Thoracic aorta (tissue), 2 donors: ENCODE data around the gene ZBTB42. TPM values are rescaled to one million over a fixed set of nuclear protein-coding genes. Genes with fewer than 3 reads are reported as not detected.

Source experiments
- ATAC-seq: fragments of 150-250 bp; one replicate; pipeline ENCODE4 v1.8.0; 2017; ENCODE audit warnings: low read depth; ENCODE audit not compliant: insufficient number of reproducible peaks, low FRiP score
- DNase-seq: peaks from one replicate; pipeline ENCODE4 v3.0.0-alpha.2; 2020; ENCODE audit warnings: low spot score
- H3K27ac ChIP-seq, 2 donors: fragments of 200-600 bp; sonication (generic); 1 replicate in 1 of 2; 2 replicates in 1 of 2; pipeline ENCODE4 v1.5.1; 2016; ENCODE audit warnings: mild to moderate bottlenecking in 2 of 2, moderate library complexity in 2 of 2
- H3K27me3 ChIP-seq: fragments of 200-600 bp; sonication (generic); replicated peaks from 2 replicates; pipeline ENCODE4 v1.6.0; 2016; ENCODE audit warnings: mild to moderate bottlenecking; ENCODE audit not compliant: insufficient read depth
- H3K36me3 ChIP-seq: fragments of 200-600 bp; sonication (generic); one replicate; pipeline ENCODE4 v1.5.1; 2016
- H3K4me1 ChIP-seq, 2 donors: fragments of 200-600 bp; sonication (generic); 1 replicate in 1 of 2; 2 replicates in 1 of 2; pipeline versions ENCODE4 v1.5.1 to v1.6.0; 2016; ENCODE audit warnings: low read depth in 2 of 2, mild to moderate bottlenecking in 1 of 2; ENCODE audit not compliant: control insufficient read depth in 1 of 2
- H3K4me3 ChIP-seq: fragments of 200-600 bp; sonication (generic); 2 replicates; pipeline ENCODE4 v1.5.1; 2016; ENCODE audit warnings: mild to moderate bottlenecking
- H3K9me3 ChIP-seq: fragments of 200-600 bp; sonication (generic); 2 replicates; pipeline ENCODE4 v1.5.1; 2016
- CTCF ChIP-seq: fragments of 200-600 bp; sonication (generic); IDR thresholded peaks from one replicate; pipeline ENCODE4 v1.5.1; 2019; ENCODE audit warnings: antibody characterized with exemption
- total RNA-seq, 2 donors: library from RNA; depleted of rRNA; stranded (reverse); fragments of >200 nt; gene quantifications; one replicate each; pipeline versions ENCODE4 v1.1.0 to v1.2.3, GENCODE V29; 2016

The ZBTB42 gene
- total RNA-seq, 2 donors from 2014 or later: 3.2 to 4.4 TPM

GRCh38 chr14:104784846-104785707 is 15.8 kb upstream of the ZBTB42 start:
- ATAC-seq (no peak), DNase-seq (no peak)
- no peak for TF ChIP-seq CTCF
- H3K27ac ChIP-seq: no peak overlapping the region
- H3K9me3 ChIP-seq: no peaks in the 10 kb centered on the region
- peaks cover 28 to 56% of the 10 kb centered on the region in 2 donors for H3K4me1 ChIP-seq
- no peak overlapping the region for H3K4me3 ChIP-seq
- no peaks in the 10 kb centered on the region for H3K27me3 ChIP-seq
- H3K36me3 ChIP-seq: peaks cover 9% of the 10 kb centered on the region

- Histone ChIP-seq H3K27ac (no peak overlapping the region), H3K9me3 (no peaks in the 10 kb centered on the region), H3K36me3 (peaks cover 9% of the 10 kb centered on the region), H3K4me3 (no peak overlapping the region), H3K4me1 (peaks cover 28 to 56% of the 10 kb centered on the region in 2 donors), H3K27me3 (no peaks in the 10 kb centered on the region)
- no peak for ATAC-seq
- DNase-seq: no peak
- TF ChIP-seq CTCF: no peak
Measured at GRCh38 chr14:104785708-104786080, 15.2 kb upstream of the ZBTB42 start.

GRCh38 chr14:104786091-104786586 is 14.8 kb upstream of the ZBTB42 start:
- no peak overlapping the region for H3K4me3 ChIP-seq
- ATAC-seq: no peak

GRCh38 chr14:104786726-104787675 is 13.9 kb upstream of the ZBTB42 start:
- H3K36me3 ChIP-seq: peaks cover 13% of the 10 kb centered on the region

More at GRCh38 chr14:104786091-104786586, 14.8 kb upstream of the ZBTB42 start:
- Histone ChIP-seq H3K27me3 (no peaks in the 10 kb centered on the region), H3K9me3 (no peaks in the 10 kb centered on the region), H3K4me1 (peaks cover 28 to 56% of the 10 kb centered on the region in 2 donors), H3K27ac (no peak overlapping the region), H3K36me3 (peaks cover 13% of the 10 kb centered on the region)
- TF ChIP-seq CTCF: peak; percentile 23
- DNase-seq: no peak

More at GRCh38 chr14:104786726-104787675, 13.9 kb upstream of the ZBTB42 start:
- Histone ChIP-seq H3K9me3 (no peaks in the 10 kb centered on the region), H3K4me1 (peaks cover 30 to 62% of the 10 kb centered on the region in 2 donors), H3K4me3 (no peak overlapping the region), H3K27me3 (no peaks in the 10 kb centered on the region), H3K27ac (peak overlapping the region in 1 of 2 donors; percentile 25)
- no peak for DNase-seq
- ATAC-seq: no peak
- TF ChIP-seq CTCF: no peak
